Measurements from ENCODE around the gene SYT2.

DNA sequence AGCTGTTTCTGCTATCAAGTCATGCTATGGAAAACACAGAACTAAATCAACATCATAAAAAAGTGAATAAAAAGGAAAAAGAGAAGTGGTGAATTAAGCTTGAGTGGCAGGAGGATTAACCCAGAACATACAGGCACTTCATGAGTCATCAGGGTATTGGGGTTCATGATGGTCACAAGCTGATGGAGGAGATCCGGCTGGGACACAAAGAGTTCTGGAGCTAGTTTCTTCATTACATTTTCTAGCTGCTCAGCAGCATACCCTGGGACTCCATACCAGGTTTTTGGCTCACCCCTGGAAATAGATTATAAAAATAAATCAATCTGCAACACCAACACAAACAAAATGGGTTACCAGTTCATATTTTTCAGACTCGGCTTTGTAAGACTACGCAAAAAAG, 42.5 kb upstream of the SYT2 start:
- TF ChIP-seq, protein P1, sequence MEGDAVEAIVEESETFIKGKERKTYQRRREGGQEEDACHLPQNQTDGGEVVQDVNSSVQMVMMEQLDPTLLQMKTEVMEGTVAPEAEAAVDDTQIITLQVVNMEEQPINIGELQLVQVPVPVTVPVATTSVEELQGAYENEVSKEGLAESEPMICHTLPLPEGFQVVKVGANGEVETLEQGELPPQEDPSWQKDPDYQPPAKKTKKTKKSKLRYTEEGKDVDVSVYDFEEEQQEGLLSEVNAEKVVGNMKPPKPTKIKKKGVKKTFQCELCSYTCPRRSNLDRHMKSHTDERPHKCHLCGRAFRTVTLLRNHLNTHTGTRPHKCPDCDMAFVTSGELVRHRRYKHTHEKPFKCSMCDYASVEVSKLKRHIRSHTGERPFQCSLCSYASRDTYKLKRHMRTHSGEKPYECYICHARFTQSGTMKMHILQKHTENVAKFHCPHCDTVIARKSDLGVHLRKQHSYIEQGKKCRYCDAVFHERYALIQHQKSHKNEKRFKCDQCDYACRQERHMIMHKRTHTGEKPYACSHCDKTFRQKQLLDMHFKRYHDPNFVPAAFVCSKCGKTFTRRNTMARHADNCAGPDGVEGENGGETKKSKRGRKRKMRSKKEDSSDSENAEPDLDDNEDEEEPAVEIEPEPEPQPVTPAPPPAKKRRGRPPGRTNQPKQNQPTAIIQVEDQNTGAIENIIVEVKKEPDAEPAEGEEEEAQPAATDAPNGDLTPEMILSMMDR (IDR thresholded peaks at IDR 0.05; ENCODE audit: insufficient read depth, low read length), result no peak
- no peak for TF ChIP-seq POLR2AphosphoS5 (IDR thresholded peaks at IDR 0.05; ENCODE audit: low read depth)
